HepG2 (cell line): Measurements from ENCODE around the gene AKAP10. TPM values are rescaled to one million over a fixed set of nuclear protein-coding genes. Genes with fewer than 3 reads are reported as not detected.

ENCODE experiments used
- ARID5B ChIP-seq: IDR thresholded peaks from 2 replicates; pipeline ENCODE4 v1.4.0; 2020; ENCODE audit warnings: mild to moderate bottlenecking, missing genetic modification reagents
- CREM ChIP-seq, 2 experiments: sonication (generic) in 1 of 2; formaldehyde crosslinking in 1 of 2; IDR thresholded peaks; 2 replicates each; pipeline versions ENCODE4 v1.4.0 to v1.6.1; 2016 to 2020; ENCODE audit warnings: antibody characterized with exemption in 1 of 2, mild to moderate bottlenecking in 1 of 2, missing genetic modification reagents in 1 of 2
- HHEX ChIP-seq: IDR thresholded peaks from 2 replicates; pipeline ENCODE4 v1.6.1; 2016; ENCODE audit warnings: control low read depth
- MYNN ChIP-seq: sonication (generic); formaldehyde crosslinking; IDR thresholded peaks from 2 replicates; pipeline ENCODE4 v1.4.0; 2020; ENCODE audit warnings: mild to moderate bottlenecking, low read depth, missing genetic modification reagents
- MZF1 ChIP-seq: sonication (generic); formaldehyde crosslinking; IDR thresholded peaks from 2 replicates; pipeline ENCODE4 v1.8.1; 2023; ENCODE audit warnings: mild to moderate bottlenecking, missing genetic modification reagents, borderline replicate concordance
- SAFB2 ChIP-seq: sonication (generic); formaldehyde crosslinking; IDR thresholded peaks from 2 replicates; pipeline ENCODE4 v1.5.1; 2020; ENCODE audit warnings: missing genetic modification reagents, low read depth, mild to moderate bottlenecking, borderline replicate concordance
- STAT6 ChIP-seq: sonication (generic); formaldehyde crosslinking; IDR thresholded peaks from 2 replicates; pipeline ENCODE4 v1.4.0; 2020; ENCODE audit warnings: missing genetic modification reagents, mild to moderate bottlenecking, borderline replicate concordance
- TIGD3 ChIP-seq: sonication (generic); formaldehyde crosslinking; IDR thresholded peaks from 2 replicates; pipeline ENCODE4 v1.5.1; 2020; ENCODE audit warnings: mild to moderate bottlenecking, missing genetic modification reagents, borderline replicate concordance
- ZBTB42 ChIP-seq: sonication (generic); formaldehyde crosslinking; IDR thresholded peaks from 2 replicates; pipeline ENCODE4 v1.5.0; 2020; ENCODE audit warnings: mild to moderate bottlenecking, missing genetic modification reagents
- ZFP62 ChIP-seq: sonication (generic); formaldehyde crosslinking; IDR thresholded peaks from 2 replicates; pipeline ENCODE4 v1.4.0; 2020; ENCODE audit warnings: missing genetic modification reagents
- ZNF33A ChIP-seq: sonication (generic); formaldehyde crosslinking; IDR thresholded peaks from 2 replicates; pipeline ENCODE4 v1.5.1; 2020; ENCODE audit warnings: missing genetic modification reagents, mild to moderate bottlenecking, moderate library complexity, borderline replicate concordance
- ZNF431 ChIP-seq: sonication (generic); formaldehyde crosslinking; IDR thresholded peaks from 2 replicates; pipeline ENCODE4 v1.9.0; 2022; ENCODE audit warnings: missing genetic modification reagents, low read depth, mild to moderate bottlenecking, borderline replicate concordance
- ZNF781 ChIP-seq: sonication (generic); formaldehyde crosslinking; IDR thresholded peaks from 2 replicates; pipeline ENCODE4 v1.5.1; 2020; ENCODE audit warnings: borderline replicate concordance, mild to moderate bottlenecking, missing genetic modification reagents; ENCODE audit errors: not compliant biosample characterization
- ZNF839 ChIP-seq: sonication (generic); formaldehyde crosslinking; IDR thresholded peaks from 2 replicates; pipeline ENCODE4 v1.4.0; 2020; ENCODE audit warnings: missing genetic modification reagents, mild to moderate bottlenecking, borderline replicate concordance
- polyA plus RNA-seq, 8 experiments: library from polyadenylated mRNA; depleted of rRNA in 3 of 8; stranded (reverse) in 7 of 8; unstranded in 1 of 8; fragments of >200 nt; fragmentation: Illumina TruSeq in 4 of 8; extraction: Trizol in 4 of 8; gene quantifications; 2 replicates each; pipeline versions ENCODE4 v1.2.1 to v1.2.3, GENCODE V29; 2011 to 2016; ENCODE audit warnings: low read depth in 4 of 8, missing spikeins in 1 of 8, mixed read lengths in 1 of 8; ENCODE audit not compliant: insufficient read depth in 1 of 8
- total RNA-seq, 5 experiments: library from RNA; depleted of rRNA; stranded (reverse); fragments of >200 nt; fragmentation: Illumina TruSeq; extraction: Trizol; gene quantifications; 2 replicates each; pipeline ENCODE4 v1.2.3, GENCODE V29; 2016; ENCODE audit warnings: low read depth in 1 of 5
- TF ChIP-seq, protein P1 (sequence below): sonication (generic); formaldehyde crosslinking; IDR thresholded peaks from 2 replicates; pipeline ENCODE4 v1.4.0; 2020; ENCODE audit warnings: missing genetic modification reagents

The AKAP10 gene
- total and polyA plus RNA-seq, 2 of the 13 experiments (the other 11 are each of a cell fraction or from before 2014, with no cell fraction given), result 17.6 to 21.7 TPM

DNA sequence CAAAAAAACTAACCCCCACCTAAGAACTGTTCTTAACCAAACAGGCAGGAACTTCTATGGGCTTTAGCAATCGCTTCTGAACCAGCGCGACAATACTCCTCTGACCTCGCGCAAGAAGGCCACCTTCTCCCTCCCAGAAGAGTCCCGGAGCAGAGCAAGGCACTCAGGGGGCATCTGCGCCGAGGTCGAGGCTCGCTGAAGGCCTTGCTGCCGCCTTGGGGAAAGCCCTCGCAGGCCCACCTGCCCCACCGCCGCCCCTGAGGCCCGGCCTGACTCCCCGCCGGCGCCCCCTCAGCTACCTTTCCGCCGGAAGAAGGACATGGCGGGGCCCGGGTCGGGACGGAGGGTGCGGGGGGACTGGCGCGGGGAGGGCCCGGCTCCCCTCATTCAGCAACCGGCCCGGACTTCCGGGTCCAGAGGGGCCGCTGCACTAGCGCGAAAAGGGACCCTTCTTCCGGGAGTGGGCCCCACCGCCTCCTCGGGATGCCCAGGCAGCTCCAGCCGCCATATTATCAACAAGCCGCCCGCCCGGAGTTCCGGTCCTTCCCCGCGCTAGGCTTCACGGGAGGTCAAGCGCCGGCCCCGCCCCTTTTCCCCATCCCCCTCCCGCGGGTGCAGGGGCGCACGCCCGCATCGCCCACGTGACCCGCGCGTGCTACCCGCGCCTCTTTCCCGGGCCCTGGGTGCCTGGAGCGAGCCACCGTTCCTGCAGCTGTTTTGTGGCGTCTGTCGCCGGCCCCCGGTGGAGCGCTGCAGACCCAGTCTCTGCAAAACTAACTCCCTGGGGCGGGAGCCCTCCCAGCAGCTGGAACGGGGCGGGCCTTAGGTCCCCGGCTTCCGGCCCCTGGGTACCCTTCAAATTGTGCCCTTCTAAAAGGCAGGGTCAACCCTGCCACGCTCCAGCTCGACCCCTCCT is at the start of gene AKAP10 (continued):
- TF ChIP-seq SAFB2, result no peak
- no peak for TF ChIP-seq MZF1
- TF ChIP-seq ZNF781 (CRISPR knock-in tag), result peak; percentile 94
- peak; percentile 97 for TF ChIP-seq TIGD3
- TF ChIP-seq ARID5B (CRISPR knock-in tag), result peak; percentile 75
- TF ChIP-seq HHEX (CRISPR knock-in tag), result no peak
- TF ChIP-seq, protein P1, sequence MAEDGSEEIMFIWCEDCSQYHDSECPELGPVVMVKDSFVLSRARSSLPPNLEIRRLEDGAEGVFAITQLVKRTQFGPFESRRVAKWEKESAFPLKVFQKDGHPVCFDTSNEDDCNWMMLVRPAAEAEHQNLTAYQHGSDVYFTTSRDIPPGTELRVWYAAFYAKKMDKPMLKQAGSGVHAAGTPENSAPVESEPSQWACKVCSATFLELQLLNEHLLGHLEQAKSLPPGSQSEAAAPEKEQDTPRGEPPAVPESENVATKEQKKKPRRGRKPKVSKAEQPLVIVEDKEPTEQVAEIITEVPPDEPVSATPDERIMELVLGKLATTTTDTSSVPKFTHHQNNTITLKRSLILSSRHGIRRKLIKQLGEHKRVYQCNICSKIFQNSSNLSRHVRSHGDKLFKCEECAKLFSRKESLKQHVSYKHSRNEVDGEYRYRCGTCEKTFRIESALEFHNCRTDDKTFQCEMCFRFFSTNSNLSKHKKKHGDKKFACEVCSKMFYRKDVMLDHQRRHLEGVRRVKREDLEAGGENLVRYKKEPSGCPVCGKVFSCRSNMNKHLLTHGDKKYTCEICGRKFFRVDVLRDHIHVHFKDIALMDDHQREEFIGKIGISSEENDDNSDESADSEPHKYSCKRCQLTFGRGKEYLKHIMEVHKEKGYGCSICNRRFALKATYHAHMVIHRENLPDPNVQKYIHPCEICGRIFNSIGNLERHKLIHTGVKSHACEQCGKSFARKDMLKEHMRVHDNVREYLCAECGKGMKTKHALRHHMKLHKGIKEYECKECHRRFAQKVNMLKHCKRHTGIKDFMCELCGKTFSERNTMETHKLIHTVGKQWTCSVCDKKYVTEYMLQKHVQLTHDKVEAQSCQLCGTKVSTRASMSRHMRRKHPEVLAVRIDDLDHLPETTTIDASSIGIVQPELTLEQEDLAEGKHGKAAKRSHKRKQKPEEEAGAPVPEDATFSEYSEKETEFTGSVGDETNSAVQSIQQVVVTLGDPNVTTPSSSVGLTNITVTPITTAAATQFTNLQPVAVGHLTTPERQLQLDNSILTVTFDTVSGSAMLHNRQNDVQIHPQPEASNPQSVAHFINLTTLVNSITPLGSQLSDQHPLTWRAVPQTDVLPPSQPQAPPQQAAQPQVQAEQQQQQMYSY (CRISPR knock-in tag), result peak; percentile 69
- TF ChIP-seq ZFP62 (CRISPR knock-in tag), result no peak
- peak; percentile 66; the same call in 1 of the 2 replicates for TF ChIP-seq STAT6 (CRISPR knock-in tag)
- no peak; the same call in 1 of the 2 replicates for TF ChIP-seq ZNF431
- 0 out of 2 replicates have a peak, but pooled peaks have one; percentile 17 for TF ChIP-seq ZNF33A (CRISPR knock-in tag)
- 0 out of 2 replicates have a peak, but pooled peaks have one; percentile 75 for TF ChIP-seq MYNN (CRISPR knock-in tag)
- no peak for TF ChIP-seq ZNF839 (CRISPR knock-in tag)
- peak; percentile 87; the same call in 1 of the 2 replicates for TF ChIP-seq ZBTB42 (CRISPR knock-in tag)
- TF ChIP-seq CREM (IDR thresholded peaks at IDR 0.05), result no peak
- TF ChIP-seq CREM (CRISPR knock-in tag; IDR thresholded peaks at IDR 0.05), result no peak
